A549 treated with ZK216348 at 1 μM for 4 hours (cell line): Measurements from ENCODE around the gene PIR. TPM values are rescaled to one million over a fixed set of nuclear protein-coding genes. Genes with fewer than 3 reads are reported as not detected.

Experiments used
- total RNA-seq: library from RNA; stranded (reverse); fragments of 200-300 nt; extraction: Qiagen RNA extraction; gene quantifications from 5 replicates; pipeline ENCODE4 v1.2.3, GENCODE V29; 2022; ENCODE audit warnings: low read depth

Gene PIR
- total RNA-seq = 48.3 to 68.0 TPM (median 55.3 TPM) in 5 replicates

DNA sequence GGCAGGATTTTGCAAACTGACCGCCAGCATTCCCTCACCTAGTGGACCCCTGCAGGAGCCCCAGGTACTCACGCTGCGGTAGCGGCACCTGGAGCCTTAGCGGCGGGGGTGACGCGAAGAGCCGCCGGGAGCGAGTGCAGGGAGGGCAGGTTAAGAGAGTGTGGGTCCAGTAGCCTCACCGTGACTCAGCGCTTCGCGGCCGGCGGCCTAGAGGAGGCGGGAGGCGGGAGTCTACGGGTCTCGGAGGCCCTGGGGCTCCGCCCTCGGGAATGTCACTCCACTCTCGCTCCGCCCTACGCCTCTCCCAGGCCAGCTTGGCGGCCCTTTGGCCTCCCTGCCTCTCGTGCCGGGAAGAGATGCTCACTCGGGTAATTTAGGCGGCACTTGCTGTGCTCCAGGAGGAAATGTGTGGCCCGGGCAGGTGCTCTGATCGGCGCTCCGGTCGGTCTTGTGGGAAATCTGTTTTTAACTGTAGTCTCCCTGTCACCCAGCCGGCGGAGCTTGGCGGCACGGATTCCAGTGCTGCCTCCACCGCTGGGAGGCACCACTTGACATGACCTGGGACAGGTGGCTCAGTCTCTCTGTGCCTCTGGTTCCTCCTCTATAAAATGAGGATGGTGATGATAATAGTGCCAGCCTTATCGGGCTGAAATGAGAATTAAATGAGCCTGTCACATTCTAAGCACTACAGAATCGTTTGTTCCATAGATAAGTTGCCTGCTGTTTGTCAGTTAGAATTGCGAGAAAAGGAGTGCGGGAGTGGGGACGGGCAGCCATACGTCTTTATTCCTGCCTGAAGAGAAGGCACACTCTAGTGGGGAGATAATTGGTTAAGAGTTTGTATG, at the start of gene PIR:
TSS of gene PIR (minus strand) at position 216 of the 845 bp plus-strand sequence. CDS start 2,076 bp downstream, outside the sequence.

DNA sequence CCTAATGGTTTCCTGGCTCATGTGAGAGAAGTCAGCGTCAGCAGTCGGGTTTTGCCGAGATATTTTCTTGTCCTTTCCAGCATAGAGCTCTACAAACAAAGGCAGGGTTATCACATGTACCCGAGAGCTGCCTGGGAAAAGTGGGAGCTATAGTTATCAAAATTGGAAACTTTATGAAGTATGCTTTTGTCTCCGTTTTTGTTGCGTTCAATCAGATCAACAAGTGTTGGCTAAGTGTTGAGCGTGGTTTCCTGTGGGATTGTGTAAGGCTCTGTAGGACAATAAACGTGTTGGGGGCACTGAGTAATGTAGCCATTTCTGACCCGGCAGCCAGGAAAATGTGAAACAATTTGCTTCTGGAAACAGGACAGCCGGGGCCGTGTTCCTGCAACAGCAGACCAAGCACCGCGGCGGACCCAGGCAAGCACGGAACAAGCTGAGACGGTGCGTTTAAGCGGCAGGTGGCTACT, 7.4 kb upstream of the PIR start, which contains the start of gene BMX:
TSS of gene BMX (plus strand) at position 311 of the 470 bp plus-strand sequence. CDS start 7,547 bp downstream, outside the sequence.

DNA sequence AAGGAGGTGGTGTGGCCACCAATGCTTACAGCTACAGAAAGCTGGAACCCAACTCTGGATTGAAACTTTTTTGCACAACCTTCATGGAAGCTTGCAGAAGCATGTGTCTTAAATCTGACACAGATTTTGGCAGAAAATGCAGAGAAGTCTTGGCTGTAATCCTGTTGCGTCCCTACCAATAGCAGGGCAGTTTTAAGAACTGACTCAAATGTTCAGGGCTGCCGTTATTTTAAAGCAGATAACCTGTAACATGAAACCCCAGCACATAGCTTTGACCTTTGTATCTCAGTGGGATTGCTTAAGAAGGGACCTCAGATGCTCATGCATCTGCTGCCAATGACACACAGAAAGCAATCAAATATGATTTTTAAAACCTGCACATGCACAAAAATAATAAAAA, 108.8 kb downstream of the PIR start, which contains the start of gene VEGFD:
TSS of gene VEGFD (minus strand) at position 110 of the 400 bp plus-strand sequence. CDS start 467 bp downstream, outside the sequence.

DNA sequence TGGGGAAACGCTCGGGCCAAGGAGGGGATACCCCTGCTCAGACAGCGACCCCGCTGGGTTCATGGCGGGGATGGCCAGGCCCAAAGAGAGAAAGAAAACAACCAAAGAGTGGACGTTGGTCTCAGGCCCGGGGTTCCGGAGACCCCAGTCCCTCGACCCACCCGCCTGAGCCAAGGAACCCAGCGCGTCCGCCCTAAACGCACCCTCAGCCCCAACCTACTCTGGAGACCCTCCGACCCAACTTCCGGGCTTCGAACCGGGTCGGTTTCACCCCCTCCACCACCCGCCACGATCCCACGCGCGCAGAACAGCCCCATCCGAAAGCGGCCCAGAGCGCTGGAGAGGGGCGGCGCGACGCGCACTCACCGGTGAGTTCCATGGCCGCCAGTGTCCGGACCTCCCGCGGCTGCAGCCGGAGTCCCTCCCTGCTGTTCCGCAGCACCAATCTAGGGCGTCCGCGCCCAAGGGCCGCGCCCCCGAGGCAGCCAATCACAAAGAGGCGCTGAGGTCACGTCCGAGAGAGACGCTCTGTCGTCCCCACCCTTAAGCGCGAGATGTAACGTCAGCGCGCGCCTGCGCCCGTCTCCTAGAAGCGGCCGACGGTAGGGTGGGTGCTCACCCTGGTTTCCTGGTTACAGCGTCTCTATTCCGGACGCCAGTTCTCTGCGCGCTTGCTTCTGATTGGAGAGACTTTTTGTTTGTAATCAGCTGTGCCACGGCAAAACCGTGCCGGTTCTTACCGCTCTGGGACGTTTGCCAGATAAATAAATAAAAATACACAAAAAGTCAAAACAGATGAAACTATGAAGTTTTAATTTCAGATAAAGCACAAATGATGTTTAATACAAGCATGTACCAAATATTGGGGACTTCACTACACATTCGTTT, 157.8 kb downstream of the PIR start, which contains the start of gene PIGA:
TSS of gene PIGA (minus strand) at position 389 of the 888 bp plus-strand sequence. CDS start 3,593 bp downstream, outside the sequence.

Other genes starting within 250 kb of the PIR start
- 18.4 to 21.6 TPM (median 19.7 TPM) in 5 replicates for gene ASB9, start 223.2 kb downstream of the PIR start, total RNA-seq
- gene ASB11, start 177.7 kb downstream of the PIR start, total RNA-seq = not detected in 5 replicates
- 6.2 to 10.0 TPM (median 7.3 TPM) in 5 replicates for gene PIGA, start 157.8 kb downstream of the PIR start, total RNA-seq
- gene VEGFD, start 108.9 kb downstream of the PIR start, total RNA-seq = 0.20 to 0.58 TPM (median 0.47 TPM) in 5 replicates
- gene BMX, start 7.5 kb upstream of the PIR start, total RNA-seq = not detected in 5 replicates
- 0.11 TPM in 1 of 5 replicates, not detected in the others for gene ACE2, start 107.6 kb upstream of the PIR start, total RNA-seq
- 0.39 to 0.97 TPM (median 0.66 TPM) in 5 replicates for gene CLTRN, start 171.5 kb upstream of the PIR start, total RNA-seq
- gene CA5B, start 244.9 kb upstream of the PIR start, total RNA-seq = 1.6 to 3.2 TPM (median 2.1 TPM) in 5 replicates